HEK293 (cell line): Measurements from ENCODE around the gene CBLN1.

ENCODE experiments used
- CTCF ChIA-PET: fragments of 350-600 bp; formaldehyde crosslinking; extraction: SDS; loops from one replicate; lab custom pipeline; 2021; ENCODE audit warnings: antibody characterized with exemption; lab: Yijun Ruan, JAX
- POLR2A ChIA-PET: fragments of 300-600 bp; formaldehyde crosslinking; extraction: SDS; loops from one replicate; lab custom pipeline; 2020; ENCODE audit warnings: antibody characterized with exemption, inconsistent platforms; lab: Yijun Ruan, JAX
- H3K27ac ChIP-seq: fragments of 200-500 bp; sonication (Bioruptor generic); 2 replicates; pipeline ENCODE4 v1.5.1; 2014; ENCODE audit warnings: low read depth, low read length, control low read depth, inconsistent platforms; ENCODE audit errors: extremely low read depth
- H3K36me3 ChIP-seq, 2 experiments: fragments of 200-500 bp in 1 of 2; sonication (Bioruptor generic) in 1 of 2; 1 replicate in 1 of 2; 2 replicates in 1 of 2; pipeline ENCODE4 v1.5.1; 2014 to 2017; ENCODE audit warnings: inconsistent platforms in 2 of 2, low read length in 2 of 2; ENCODE audit not compliant: control insufficient read depth in 2 of 2, insufficient read depth in 1 of 2
- H3K4me1 ChIP-seq: fragments of 200-500 bp; sonication (Bioruptor generic); 2 replicates; pipeline ENCODE4 v1.5.1; 2014; ENCODE audit warnings: mild to moderate bottlenecking, low read length, inconsistent platforms; ENCODE audit not compliant: control insufficient read depth, insufficient read depth
- H3K4me3 ChIP-seq: 2 replicates; pipeline ENCODE4 v1.5.1; 2011; ENCODE audit warnings: low read depth, mild to moderate bottlenecking, control low read depth, low read length, moderate library complexity
- H3K9me3 ChIP-seq: fragments of 200-500 bp; sonication (Bioruptor generic); 2 replicates; pipeline ENCODE4 v1.5.1; 2014; ENCODE audit warnings: low read depth, low read length, inconsistent platforms; ENCODE audit not compliant: control insufficient read depth, insufficient read depth
- MYNN ChIP-seq: fragments of 450-650 bp; formaldehyde crosslinking; IDR thresholded peaks from 2 replicates; pipeline ENCODE4 v1.5.1; 2016; ENCODE audit warnings: missing biosample characterization, missing genetic modification characterization, borderline replicate concordance
- ZNF16 ChIP-seq: fragments of 450-650 bp; formaldehyde crosslinking; IDR thresholded peaks from 2 replicates; pipeline ENCODE4 v1.5.1; 2016; ENCODE audit warnings: low read depth, missing biosample characterization, missing genetic modification characterization
- ZNF211 ChIP-seq: fragments of 450-650 bp; formaldehyde crosslinking; IDR thresholded peaks from 2 replicates; pipeline ENCODE4 v1.5.1; 2016; ENCODE audit warnings: low read depth, missing biosample characterization, missing genetic modification characterization
- ZNF24 ChIP-seq: fragments of 450-650 bp; formaldehyde crosslinking; IDR thresholded peaks from 2 replicates; pipeline ENCODE4 v1.5.1; 2016; ENCODE audit warnings: missing biosample characterization, missing genetic modification characterization
- ZNF426 ChIP-seq: fragments of 450-650 bp; formaldehyde crosslinking; IDR thresholded peaks from 2 replicates; pipeline ENCODE4 v1.5.1; 2017; ENCODE audit warnings: missing biosample characterization, missing genetic modification characterization, mild to moderate bottlenecking, inconsistent platforms, moderate library complexity
- ZNF621 ChIP-seq: fragments of 450-650 bp; formaldehyde crosslinking; IDR thresholded peaks from 2 replicates; pipeline ENCODE4 v1.5.1; 2017; ENCODE audit warnings: missing biosample characterization, missing genetic modification characterization
- ZNF626 ChIP-seq: fragments of 450-650 bp; sonication (Bioruptor Pico); formaldehyde crosslinking; IDR thresholded peaks from 2 replicates; pipeline ENCODE4 v1.5.1; 2018; ENCODE audit warnings: missing biosample characterization, missing genetic modification characterization, inconsistent platforms
- TF ChIP-seq, protein P1 (sequence below): fragments of 450-650 bp; formaldehyde crosslinking; IDR thresholded peaks from 2 replicates; pipeline ENCODE4 v1.5.1; 2016; ENCODE audit warnings: missing biosample characterization, missing genetic modification characterization
- TF ChIP-seq, protein P2 (sequence below): fragments of 450-650 bp; formaldehyde crosslinking; IDR thresholded peaks from 2 replicates; pipeline ENCODE4 v1.5.1; 2016; ENCODE audit warnings: missing biosample characterization, missing genetic modification characterization, low read depth
- TF ChIP-seq, protein P3 (sequence below): fragments of 450-650 bp; formaldehyde crosslinking; IDR thresholded peaks from 2 replicates; pipeline ENCODE4 v1.5.1; 2016; ENCODE audit warnings: missing biosample characterization, missing genetic modification characterization, borderline replicate concordance
- TF ChIP-seq, protein P4 (sequence below): fragments of 450-650 bp; formaldehyde crosslinking; conservative IDR thresholded peaks from 2 replicates; pipeline ENCODE4 v1.5.1; 2016; ENCODE audit warnings: low read depth, missing biosample characterization, missing genetic modification characterization
- TF ChIP-seq, protein P5 (sequence below): fragments of 450-650 bp; formaldehyde crosslinking; conservative IDR thresholded peaks from 2 replicates; pipeline ENCODE4 v1.5.1; 2016; ENCODE audit warnings: low read depth, missing biosample characterization, missing genetic modification characterization
- TF ChIP-seq, protein P6 (sequence below): fragments of 450-650 bp; IDR thresholded peaks from 2 replicates; pipeline ENCODE4 v1.5.1; 2018; ENCODE audit warnings: missing biosample characterization, mild to moderate bottlenecking, missing genetic modification characterization
- TF ChIP-seq, protein P7 (sequence below): fragments of 450-650 bp; formaldehyde crosslinking; IDR thresholded peaks from 2 replicates; pipeline ENCODE4 v1.5.1; 2016; ENCODE audit warnings: missing biosample characterization, missing genetic modification characterization

The CBLN1 gene

DNA sequence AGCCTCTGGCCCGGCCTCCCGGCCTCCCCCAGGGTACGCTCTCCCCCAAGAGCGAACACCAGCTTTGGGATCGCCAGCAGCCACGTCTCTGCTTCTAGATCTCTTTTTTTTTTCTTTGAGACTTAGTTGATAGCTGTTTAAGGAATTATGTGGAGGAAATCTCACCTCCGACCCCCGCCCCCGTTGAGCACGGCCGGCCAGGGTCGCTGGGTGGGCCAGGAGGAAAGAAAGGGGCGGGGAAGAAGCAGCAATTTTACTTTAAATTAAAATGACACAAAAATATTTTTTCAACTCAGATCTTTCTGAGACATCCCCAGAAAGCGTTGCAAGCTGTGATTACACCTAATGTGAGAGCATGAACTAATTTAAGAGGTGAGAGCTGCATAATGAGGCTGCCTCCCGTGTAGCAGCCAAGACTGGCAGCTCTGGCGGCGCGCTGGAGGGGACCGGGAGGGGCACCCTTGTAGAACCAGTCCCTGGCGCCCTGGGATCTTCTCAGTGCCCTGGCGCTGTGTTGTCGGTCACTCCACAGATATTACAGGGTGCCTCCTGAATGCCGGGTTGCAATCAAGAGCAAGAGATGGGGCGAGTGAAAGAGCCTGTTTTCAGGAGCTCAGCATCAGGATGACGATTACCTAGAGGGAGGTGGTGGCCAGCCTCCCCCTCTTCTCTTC, 1.9 kb upstream of the CBLN1 start:
- H3K27ac ChIP-seq: no peak overlapping the region
- ChIA-PET POLR2A (no interaction called here), CTCF (interaction anchor here (1.6 kb wide), 1 partner anchor 12 kb away, joined by 7 read pairs; no protein-coding TSS in a partner anchor)
- no peak overlapping the region for H3K4me3 ChIP-seq
- no peaks in the 10 kb centered on the region for H3K36me3 ChIP-seq
- peaks cover 2% of the 10 kb centered on the region; the same call in 1 of the 2 replicates for H3K4me1 ChIP-seq
- H3K9me3 ChIP-seq: no peaks in the 10 kb centered on the region
- TF ChIP-seq, protein P1, sequence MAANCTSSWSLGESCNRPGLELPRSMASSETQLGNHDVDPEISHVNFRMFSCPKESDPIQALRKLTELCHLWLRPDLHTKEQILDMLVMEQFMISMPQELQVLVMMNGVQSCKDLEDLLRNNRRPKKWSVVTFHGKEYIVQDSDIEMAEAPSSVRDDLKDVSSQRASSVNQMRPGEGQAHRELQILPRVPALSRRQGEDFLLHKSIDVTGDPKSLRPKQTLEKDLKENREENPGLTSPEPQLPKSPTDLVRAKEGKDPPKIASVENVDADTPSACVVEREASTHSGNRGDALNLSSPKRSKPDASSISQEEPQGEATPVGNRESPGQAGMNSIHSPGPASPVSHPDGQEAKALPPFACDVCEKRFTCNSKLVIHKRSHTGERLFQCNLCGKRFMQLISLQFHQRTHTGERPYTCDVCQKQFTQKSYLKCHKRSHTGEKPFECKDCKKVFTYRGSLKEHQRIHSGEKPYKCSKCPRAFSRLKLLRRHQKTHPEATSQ (tag by site-specific recombination): no peak
- TF ChIP-seq, protein P2, sequence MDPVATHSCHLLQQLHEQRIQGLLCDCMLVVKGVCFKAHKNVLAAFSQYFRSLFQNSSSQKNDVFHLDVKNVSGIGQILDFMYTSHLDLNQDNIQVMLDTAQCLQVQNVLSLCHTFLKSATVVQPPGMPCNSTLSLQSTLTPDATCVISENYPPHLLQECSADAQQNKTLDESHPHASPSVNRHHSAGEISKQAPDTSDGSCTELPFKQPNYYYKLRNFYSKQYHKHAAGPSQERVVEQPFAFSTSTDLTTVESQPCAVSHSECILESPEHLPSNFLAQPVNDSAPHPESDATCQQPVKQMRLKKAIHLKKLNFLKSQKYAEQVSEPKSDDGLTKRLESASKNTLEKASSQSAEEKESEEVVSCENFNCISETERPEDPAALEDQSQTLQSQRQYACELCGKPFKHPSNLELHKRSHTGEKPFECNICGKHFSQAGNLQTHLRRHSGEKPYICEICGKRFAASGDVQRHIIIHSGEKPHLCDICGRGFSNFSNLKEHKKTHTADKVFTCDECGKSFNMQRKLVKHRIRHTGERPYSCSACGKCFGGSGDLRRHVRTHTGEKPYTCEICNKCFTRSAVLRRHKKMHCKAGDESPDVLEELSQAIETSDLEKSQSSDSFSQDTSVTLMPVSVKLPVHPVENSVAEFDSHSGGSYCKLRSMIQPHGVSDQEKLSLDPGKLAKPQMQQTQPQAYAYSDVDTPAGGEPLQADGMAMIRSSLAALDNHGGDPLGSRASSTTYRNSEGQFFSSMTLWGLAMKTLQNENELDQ: no peak
- TF ChIP-seq ZNF16: no peak
- TF ChIP-seq, protein P3, sequence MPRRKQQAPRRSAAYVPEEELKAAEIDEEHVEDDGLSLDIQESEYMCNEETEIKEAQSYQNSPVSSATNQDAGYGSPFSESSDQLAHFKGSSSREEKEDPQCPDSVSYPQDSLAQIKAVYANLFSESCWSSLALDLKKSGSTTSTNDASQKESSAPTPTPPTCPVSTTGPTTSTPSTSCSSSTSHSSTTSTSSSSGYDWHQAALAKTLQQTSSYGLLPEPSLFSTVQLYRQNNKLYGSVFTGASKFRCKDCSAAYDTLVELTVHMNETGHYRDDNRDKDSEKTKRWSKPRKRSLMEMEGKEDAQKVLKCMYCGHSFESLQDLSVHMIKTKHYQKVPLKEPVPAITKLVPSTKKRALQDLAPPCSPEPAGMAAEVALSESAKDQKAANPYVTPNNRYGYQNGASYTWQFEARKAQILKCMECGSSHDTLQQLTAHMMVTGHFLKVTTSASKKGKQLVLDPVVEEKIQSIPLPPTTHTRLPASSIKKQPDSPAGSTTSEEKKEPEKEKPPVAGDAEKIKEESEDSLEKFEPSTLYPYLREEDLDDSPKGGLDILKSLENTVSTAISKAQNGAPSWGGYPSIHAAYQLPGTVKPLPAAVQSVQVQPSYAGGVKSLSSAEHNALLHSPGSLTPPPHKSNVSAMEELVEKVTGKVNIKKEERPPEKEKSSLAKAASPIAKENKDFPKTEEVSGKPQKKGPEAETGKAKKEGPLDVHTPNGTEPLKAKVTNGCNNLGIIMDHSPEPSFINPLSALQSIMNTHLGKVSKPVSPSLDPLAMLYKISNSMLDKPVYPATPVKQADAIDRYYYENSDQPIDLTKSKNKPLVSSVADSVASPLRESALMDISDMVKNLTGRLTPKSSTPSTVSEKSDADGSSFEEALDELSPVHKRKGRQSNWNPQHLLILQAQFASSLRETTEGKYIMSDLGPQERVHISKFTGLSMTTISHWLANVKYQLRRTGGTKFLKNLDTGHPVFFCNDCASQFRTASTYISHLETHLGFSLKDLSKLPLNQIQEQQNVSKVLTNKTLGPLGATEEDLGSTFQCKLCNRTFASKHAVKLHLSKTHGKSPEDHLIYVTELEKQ (tag by site-specific recombination): no peak
- no peak for TF ChIP-seq ZNF626 (tag by site-specific recombination)
- TF ChIP-seq, protein P4, sequence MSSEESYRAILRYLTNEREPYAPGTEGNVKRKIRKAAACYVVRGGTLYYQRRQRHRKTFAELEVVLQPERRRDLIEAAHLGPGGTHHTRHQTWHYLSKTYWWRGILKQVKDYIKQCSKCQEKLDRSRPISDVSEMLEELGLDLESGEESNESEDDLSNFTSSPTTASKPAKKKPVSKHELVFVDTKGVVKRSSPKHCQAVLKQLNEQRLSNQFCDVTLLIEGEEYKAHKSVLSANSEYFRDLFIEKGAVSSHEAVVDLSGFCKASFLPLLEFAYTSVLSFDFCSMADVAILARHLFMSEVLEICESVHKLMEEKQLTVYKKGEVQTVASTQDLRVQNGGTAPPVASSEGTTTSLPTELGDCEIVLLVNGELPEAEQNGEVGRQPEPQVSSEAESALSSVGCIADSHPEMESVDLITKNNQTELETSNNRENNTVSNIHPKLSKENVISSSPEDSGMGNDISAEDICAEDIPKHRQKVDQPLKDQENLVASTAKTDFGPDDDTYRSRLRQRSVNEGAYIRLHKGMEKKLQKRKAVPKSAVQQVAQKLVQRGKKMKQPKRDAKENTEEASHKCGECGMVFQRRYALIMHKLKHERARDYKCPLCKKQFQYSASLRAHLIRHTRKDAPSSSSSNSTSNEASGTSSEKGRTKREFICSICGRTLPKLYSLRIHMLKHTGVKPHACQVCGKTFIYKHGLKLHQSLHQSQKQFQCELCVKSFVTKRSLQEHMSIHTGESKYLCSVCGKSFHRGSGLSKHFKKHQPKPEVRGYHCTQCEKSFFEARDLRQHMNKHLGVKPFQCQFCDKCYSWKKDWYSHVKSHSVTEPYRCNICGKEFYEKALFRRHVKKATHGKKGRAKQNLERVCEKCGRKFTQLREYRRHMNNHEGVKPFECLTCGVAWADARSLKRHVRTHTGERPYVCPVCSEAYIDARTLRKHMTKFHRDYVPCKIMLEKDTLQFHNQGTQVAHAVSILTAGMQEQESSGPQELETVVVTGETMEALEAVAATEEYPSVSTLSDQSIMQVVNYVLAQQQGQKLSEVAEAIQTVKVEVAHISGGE (tag by site-specific recombination): no peak
- TF ChIP-seq, protein P5, sequence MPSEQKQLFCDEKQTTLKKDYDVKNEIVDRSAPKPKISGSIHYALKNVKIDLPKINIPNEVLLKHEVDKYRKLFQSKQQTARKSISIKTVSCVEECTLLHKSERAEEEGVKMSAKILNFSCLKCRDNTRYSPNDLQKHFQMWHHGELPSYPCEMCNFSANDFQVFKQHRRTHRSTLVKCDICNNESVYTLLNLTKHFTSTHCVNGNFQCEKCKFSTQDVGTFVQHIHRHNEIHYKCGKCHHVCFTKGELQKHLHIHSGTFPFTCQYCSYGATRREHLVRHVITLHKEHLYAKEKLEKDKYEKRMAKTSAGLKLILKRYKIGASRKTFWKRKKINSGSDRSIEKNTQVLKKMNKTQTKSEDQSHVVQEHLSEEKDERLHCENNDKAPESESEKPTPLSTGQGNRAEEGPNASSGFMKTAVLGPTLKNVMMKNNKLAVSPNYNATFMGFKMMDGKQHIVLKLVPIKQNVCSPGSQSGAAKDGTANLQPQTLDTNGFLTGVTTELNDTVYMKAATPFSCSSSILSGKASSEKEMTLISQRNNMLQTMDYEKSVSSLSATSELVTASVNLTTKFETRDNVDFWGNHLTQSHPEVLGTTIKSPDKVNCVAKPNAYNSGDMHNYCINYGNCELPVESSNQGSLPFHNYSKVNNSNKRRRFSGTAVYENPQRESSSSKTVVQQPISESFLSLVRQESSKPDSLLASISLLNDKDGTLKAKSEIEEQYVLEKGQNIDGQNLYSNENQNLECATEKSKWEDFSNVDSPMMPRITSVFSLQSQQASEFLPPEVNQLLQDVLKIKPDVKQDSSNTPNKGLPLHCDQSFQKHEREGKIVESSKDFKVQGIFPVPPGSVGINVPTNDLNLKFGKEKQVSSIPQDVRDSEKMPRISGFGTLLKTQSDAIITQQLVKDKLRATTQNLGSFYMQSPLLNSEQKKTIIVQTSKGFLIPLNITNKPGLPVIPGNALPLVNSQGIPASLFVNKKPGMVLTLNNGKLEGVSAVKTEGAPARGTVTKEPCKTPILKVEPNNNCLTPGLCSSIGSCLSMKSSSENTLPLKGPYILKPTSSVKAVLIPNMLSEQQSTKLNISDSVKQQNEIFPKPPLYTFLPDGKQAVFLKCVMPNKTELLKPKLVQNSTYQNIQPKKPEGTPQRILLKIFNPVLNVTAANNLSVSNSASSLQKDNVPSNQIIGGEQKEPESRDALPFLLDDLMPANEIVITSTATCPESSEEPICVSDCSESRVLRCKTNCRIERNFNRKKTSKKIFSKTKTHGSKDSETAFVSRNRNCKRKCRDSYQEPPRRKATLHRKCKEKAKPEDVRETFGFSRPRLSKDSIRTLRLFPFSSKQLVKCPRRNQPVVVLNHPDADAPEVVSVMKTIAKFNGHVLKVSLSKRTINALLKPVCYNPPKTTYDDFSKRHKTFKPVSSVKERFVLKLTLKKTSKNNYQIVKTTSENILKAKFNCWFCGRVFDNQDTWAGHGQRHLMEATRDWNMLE: no peak
- no peak for TF ChIP-seq MYNN (tag by site-specific recombination)
- TF ChIP-seq ZNF24 (tag by site-specific recombination): no peak
- TF ChIP-seq ZNF621 (tag by site-specific recombination): no peak
- TF ChIP-seq, protein P6, sequence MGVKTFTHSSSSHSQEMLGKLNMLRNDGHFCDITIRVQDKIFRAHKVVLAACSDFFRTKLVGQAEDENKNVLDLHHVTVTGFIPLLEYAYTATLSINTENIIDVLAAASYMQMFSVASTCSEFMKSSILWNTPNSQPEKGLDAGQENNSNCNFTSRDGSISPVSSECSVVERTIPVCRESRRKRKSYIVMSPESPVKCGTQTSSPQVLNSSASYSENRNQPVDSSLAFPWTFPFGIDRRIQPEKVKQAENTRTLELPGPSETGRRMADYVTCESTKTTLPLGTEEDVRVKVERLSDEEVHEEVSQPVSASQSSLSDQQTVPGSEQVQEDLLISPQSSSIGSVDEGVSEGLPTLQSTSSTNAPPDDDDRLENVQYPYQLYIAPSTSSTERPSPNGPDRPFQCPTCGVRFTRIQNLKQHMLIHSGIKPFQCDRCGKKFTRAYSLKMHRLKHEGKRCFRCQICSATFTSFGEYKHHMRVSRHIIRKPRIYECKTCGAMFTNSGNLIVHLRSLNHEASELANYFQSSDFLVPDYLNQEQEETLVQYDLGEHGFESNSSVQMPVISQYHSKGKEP (tag by site-specific recombination): no peak
- TF ChIP-seq ZNF426 (tag by site-specific recombination): no peak
- TF ChIP-seq ZNF211 (tag by site-specific recombination): no peak
- TF ChIP-seq, protein P7, sequence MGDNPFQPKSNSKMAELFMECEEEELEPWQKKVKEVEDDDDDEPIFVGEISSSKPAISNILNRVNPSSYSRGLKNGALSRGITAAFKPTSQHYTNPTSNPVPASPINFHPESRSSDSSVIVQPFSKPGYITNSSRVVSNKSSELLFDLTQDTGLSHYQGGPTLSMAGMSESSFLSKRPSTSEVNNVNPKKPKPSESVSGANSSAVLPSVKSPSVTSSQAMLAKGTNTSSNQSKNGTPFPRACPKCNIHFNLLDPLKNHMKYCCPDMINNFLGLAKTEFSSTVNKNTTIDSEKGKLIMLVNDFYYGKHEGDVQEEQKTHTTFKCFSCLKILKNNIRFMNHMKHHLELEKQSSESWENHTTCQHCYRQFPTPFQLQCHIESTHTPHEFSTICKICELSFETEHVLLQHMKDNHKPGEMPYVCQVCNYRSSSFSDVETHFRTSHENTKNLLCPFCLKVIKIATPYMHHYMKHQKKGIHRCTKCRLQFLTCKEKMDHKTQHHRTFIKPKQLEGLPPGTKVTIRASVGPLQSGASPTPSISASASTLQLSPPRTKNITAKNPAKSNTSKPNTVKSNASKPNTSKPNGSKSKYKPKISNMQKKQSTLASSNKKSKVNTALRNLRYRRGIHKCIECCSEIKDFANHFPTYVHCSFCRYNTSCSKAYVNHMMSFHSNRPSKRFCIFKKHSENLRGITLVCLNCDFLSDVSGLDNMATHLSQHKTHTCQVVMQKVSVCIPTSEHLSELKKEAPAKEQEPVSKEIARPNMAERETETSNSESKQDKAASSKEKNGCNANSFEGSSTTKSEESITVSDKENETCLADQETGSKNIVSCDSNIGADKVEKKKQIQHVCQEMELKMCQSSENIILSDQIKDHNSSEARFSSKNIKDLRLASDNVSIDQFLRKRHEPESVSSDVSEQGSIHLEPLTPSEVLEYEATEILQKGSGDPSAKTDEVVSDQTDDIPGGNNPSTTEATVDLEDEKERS: no peak
